OCI-LY1 (cell line): Measurements from ENCODE around the gene ARID5B.

Experiments used
- CTCF ChIP-seq: fragments of 200-600 bp; sonication (generic), shearing (Covaris generic); IDR thresholded peaks from 2 replicates; pipeline ENCODE4 v1.5.1; 2017; ENCODE audit warnings: mild to moderate bottlenecking, antibody characterized with exemption, low read length, moderate library complexity, mixed read lengths
- EZH2 ChIP-seq: fragments of 200-600 bp; sonication (generic), shearing (Covaris generic); IDR thresholded peaks from 2 replicates; pipeline ENCODE4 v1.8.0; 2017; ENCODE audit warnings: borderline replicate concordance, mixed run types, mild to moderate bottlenecking, antibody characterized with exemption, low read length, moderate library complexity, mixed read lengths

GRCh38 chr10:61907587-61907986 is 6.1 kb downstream of the ARID5B start:
- TF ChIP-seq CTCF (no peak), EZH2 (no peak)
